ENCODE results near the gene PPP2R2D. TPM values are rescaled to one million over a fixed set of nuclear protein-coding genes. Genes with fewer than 3 reads are reported as not detected.

PPP2R2D gene
- total RNA-seq, 1 experiment from 2014 or later: 35.1 TPM

GRCh38 chr10:132007681-132008080 is 106.9 kb downstream of the PPP2R2D start:
- no peak overlapping the region for H3K23ac ChIP-seq (ENCODE audit: insufficient read length, low read depth, low read length)
- H3K4ac ChIP-seq (ENCODE audit: low read depth, low read length): no peak overlapping the region
- no CpG with 5 or more reads among the region's 10 CpGs for WGBS (ENCODE audit: extremely low coverage, insufficient read length, low lambda C conversion rate)
- peak overlapping the region in 1 of 2 experiments; percentile 1; a peak in 2 of 5 replicates for H3K4me3 Mint-ChIP-seq
- no peak overlapping the region for H4K91ac ChIP-seq (ENCODE audit: insufficient read length, low read depth, low read length)
- no peak overlapping the region for H4K8ac ChIP-seq (replicated peaks; ENCODE audit: insufficient read length, low read depth, low read length)
- H4K5ac ChIP-seq (ENCODE audit: insufficient read length, low read depth, low read length): no peak overlapping the region
- no peak overlapping the region for H2AK5ac ChIP-seq (ENCODE audit: insufficient read length, low read length)
- H3K9me3 Mint-ChIP-seq: peaks cover 12 to 13% of the 10 kb centered on the region in 2 experiments
- no peak overlapping the region for H2BK5ac ChIP-seq (ENCODE audit: insufficient read length, low read length)
- H3K14ac ChIP-seq (ENCODE audit: insufficient read depth, low read length): no peak overlapping the region
- no peak overlapping the region for H2BK12ac ChIP-seq (ENCODE audit: insufficient read length, low read depth, low read length)
- H3K27ac ChIP-seq (ENCODE audit: insufficient read length, low read depth, low read length): no peak overlapping the region
- no peaks in the 10 kb centered on the region for H3K9me3 ChIP-seq (ENCODE audit: control insufficient read depth, low read depth, low read length)
- no peaks in the 10 kb centered on the region for H4K20me1 ChIP-seq (ENCODE audit: control insufficient read depth, insufficient read depth, insufficient read length)
- no peaks in the 10 kb centered on the region for H3K79me1 ChIP-seq (ENCODE audit: insufficient read depth, low read depth, low read length, poor library complexity, severe bottlenecking)
- no peak overlapping the region for H2BK120ac ChIP-seq (ENCODE audit: low read depth, low read length, poor library complexity, severe bottlenecking)
- no peak overlapping the region for H2AFZ ChIP-seq (ENCODE audit: low read length)
- H3K27me3 Mint-ChIP-seq (ENCODE audit: low read depth): peaks cover 4% of the 10 kb centered on the region; the same call in 1 of the 2 replicates
- no peaks in the 10 kb centered on the region for H3K27me3 ChIP-seq (ENCODE audit: insufficient read depth, low read length)
- H3K9ac ChIP-seq (ENCODE audit: extremely low read depth, insufficient read length, low read length): no peak overlapping the region
- no peak overlapping the region for H2BK15ac ChIP-seq (ENCODE audit: low read depth, low read length)
- no peak for TF ChIP-seq CTCF (conservative IDR thresholded peaks at IDR 0.05)
- H3K4me1 Mint-ChIP-seq: peaks cover 71 to 78% of the 10 kb centered on the region in 2 experiments
- H3K56ac ChIP-seq (ENCODE audit: insufficient read length, low read depth, low read length): no peak overlapping the region
- H3K4me1 ChIP-seq (ENCODE audit: insufficient read depth, low read length): peaks cover 8% of the 10 kb centered on the region; the same call in 1 of the 2 replicates
- peaks cover 7 to 13% (median 11%) of the 10 kb centered on the region in 3 experiments; a peak in 6 of 7 replicates for H3K36me3 Mint-ChIP-seq (ENCODE audit: insufficient read depth in 1 of 3, low read depth in 3 of 3)
- no peak overlapping the region for H3K18ac ChIP-seq (ENCODE audit: insufficient read length, low read depth, low read length)
- H3K23me2 ChIP-seq (ENCODE audit: insufficient read length, low read depth, low read length, poor library complexity, severe bottlenecking): no peaks in the 10 kb centered on the region
- no peak for DNase-seq
- no peaks in the 10 kb centered on the region for H3K79me2 ChIP-seq (ENCODE audit: insufficient read depth, low read length)
- H2BK20ac ChIP-seq (ENCODE audit: low read depth, low read length, poor library complexity, severe bottlenecking): no peak overlapping the region
- peak overlapping the region in 2 of 3 experiments; percentile 1 to 42; a peak in 5 of 7 replicates for H3K27ac Mint-ChIP-seq
- no peak overlapping the region for H3T11ph ChIP-seq (ENCODE audit: low read length)
- no peak overlapping the region for H3K4me2 ChIP-seq (ENCODE audit: insufficient read depth, insufficient read length, low read length)

Other genes with a start within 250 kb of the PPP2R2D start
- gene BNIP3, start 80.9 kb downstream of the PPP2R2D start, total RNA-seq (2021): 57.1 and 58.0 TPM in 2 replicates
- gene JAKMIP3, start 164.9 kb downstream of the PPP2R2D start, total RNA-seq (2021): 0.50 and 0.55 TPM in 2 replicates